Left colon (tissue), 2 donors: ENCODE measurements around the gene RNASE13. TPM values are rescaled to one million over a fixed set of nuclear protein-coding genes. Genes with fewer than 3 reads are reported as not detected.

ENCODE experiments used
- ATAC-seq: fragments of 200-7000 bp; cut with Tn5 transposase; one replicate; pipeline ENCODE4 v1.9.1; 2020; ENCODE audit warnings: mild to moderate bottlenecking, moderate library complexity
- DNase-seq, 2 donors: peaks; one replicate each; pipeline ENCODE4 v3.0.0-alpha.2; 2020
- intact Hi-C, 2 donors: fragments of 100-400 bp; cut with DNase I in 1 of 2; cut with micrococcal nuclease in 1 of 2; formaldehyde crosslinking; loops; one replicate each; pipeline versions ENCODE4 v1.11.2 to v1.14.0; 2022; cut with DNase I, micrococcal nuclease
- total RNA-seq, 2 donors: library from RNA; stranded (reverse); fragmentation: NEBNext Ultra II Directional; extraction: Animal tissue kit (Norgen Biotek cat#: 25700); gene quantifications; one replicate each; pipeline ENCODE4 v1.2.1, GENCODE V29; 2021
- donor health status: DM: no; HTN: no; CAD: no.
- donor health status: DM: yes; HTN: yes; CAD: no.

Gene RNASE13
- total RNA-seq, 2 donors from 2014 or later = not detected

- no peak for ATAC-seq
- no peak for DNase-seq
- intact Hi-C loops = no loop called here
Observed at GRCh38 chr14:21026988-21027315, 7.7 kb downstream of the RNASE13 start.

DNA sequence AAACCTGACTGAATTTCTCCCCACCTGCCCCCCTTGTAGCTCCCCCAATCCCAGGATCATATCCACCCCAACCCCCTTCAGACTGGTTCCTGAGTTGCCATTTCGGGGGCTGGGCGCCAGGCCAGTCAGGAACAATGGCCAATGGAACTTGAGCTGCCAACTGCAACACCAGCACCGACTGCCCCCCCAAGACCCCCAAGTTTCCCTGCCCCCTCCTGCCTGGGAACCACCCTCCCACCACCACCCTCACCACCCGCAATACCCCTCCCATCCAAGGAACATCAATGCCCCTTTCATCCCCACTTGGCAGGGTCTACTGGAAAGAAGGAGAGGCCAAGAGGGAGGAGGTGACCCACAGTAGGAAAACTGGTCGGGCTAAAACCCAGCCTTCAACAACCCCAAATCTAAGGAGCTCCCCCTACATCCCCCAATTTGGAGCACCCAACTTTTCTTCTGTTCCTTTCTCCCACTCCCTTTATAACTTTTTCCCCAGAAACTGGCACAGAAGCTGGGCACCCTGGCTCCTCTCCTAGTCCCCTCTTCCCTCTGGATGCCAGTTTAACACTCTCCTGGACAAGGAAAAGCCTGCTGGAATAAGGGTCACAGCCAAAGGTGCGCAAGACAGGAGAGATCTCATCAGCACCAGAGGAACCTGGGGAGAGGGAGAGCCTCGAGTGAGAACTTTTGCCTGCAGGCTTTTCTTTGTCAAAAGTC is 8.2 kb downstream of the RNASE13 start:
- intact Hi-C loops = no loop called here
- ATAC-seq = no peak
- DNase-seq = no peak

DNA sequence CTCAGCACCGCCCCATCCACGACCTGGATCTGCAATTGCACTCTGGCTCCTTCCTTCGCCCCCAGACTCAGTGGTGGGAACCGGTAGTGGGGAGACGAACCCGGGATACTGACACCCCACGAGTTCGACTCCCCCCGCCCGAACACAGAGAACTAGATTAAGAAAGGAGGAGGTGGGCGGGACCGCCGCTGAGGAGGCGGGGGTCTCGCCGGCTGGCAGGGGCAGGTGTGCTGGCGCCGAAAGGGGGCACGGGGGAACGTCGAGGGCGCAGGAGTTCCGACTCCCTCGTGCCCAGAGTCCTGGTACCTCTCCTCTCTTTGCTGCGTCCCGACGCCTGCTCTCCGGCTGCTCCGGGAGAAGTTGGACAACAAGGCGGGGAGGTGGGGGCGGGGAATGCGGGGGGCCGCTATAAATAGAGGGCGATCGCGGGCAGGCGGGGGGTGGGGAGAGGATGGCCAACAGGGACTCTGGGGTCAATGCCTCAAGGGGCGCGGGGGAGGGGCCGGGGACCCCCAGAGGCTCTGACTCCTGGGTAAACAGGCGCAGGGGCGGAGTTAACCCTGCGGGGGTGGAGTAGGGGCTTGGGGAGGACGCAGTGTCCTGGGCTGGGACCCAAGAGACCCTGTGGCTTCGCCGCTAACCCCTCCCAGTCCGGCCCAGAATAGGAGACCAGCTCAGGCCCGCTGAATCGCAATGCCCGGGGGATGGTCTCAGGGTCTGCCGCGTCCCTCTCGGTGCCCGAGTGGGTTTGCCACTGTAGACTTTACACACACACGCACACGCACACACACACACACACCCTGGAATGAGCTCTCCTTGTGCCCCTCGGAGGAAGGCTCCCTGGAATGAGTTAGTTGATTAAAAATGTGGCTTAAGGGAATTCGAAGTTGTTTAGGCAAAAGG is 9.0 kb downstream of the RNASE13 start:
- ATAC-seq (peak; percentile 28), DNase-seq (peak; percentile 60 to 69)
- intact Hi-C loops = no loop called here

DNA sequence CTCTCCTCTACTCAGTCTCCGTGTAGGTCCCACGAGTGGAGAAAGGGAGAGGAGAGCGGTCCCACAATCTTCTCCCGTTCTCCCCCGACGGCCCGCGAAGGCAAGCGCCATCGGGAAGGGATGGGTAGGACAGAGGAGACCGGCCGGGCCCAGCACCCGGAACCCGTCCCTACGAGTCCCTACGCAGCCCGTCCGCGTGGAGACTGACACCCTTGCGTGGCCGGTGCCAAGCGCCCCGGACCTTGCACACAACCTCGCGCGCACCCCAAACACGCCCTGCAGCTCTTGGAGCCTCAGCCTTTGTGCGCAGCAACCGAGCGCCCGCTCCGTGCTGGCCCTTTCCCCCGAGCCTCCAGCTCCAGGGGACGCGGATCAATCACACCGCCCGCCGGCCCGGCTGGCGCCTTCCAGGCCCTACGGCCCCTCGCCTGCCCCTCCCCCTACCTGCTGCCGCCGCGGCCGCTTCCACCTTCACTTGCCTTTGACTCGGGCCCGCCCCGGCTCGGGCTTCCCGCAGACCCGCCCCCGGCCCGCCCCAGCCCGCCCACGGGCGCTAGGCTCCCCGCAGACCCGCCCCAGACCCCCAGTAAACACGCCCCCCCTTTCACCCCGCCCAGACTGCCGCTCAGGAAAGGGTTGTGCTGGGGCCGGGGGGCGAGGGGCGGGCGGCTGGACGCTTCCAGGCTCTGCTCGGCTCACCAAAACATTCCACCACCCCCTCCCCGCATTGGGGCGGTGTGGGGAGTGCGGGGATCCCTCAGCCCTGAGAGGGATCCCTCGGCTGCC is 9.8 kb downstream of the RNASE13 start, which contains the start of gene NDRG2:
Gene NDRG2 (minus strand): TSS at position 477 of the 786 bp plus-strand sequence. CDS start 1,746 bp downstream, outside the sequence.
- ATAC-seq = peak; percentile 88
- DNase-seq = peak; percentile 88 to 92
- intact Hi-C loops = loop anchor here in 1 of 2 donors (5.0 kb wide), 1 partner anchor 73 kb away; the partner anchor contains the start of gene ZNF219

DNA sequence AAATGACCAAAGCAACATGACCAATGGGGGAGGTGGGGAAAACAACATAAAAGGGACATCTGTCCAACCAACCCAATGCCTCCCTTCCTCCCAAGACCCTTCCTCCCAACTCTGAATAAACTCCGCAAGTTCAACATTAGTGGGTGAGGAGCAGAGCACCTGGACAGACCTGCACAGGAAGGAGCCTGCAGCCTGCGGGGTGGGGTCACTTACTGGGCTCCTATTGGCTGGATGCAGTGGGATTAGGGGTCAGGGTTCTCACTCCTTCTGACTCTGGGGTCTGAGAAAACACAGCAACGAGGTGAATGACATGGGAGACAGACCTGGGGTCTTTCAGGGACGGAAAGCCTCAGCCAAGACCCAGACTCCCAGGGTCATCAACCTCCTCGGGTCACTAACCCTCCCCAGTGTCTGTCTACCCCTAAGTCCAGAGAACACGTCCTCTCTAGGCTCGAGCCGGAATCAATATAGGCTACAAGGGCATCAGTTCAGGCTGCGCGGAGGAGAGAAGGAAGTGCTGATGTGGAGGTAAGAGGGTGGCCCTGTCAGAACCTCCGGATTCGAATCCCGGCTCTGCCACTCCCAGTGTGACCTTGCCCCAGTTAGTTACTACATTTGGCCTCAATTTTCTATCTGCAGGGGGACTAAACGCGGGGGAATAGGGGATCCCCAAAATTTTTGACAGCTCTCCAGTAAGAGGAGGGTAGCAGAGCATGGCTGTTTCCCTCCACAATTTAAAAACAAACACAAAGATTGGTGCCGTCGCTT is 10.6 kb downstream of the RNASE13 start:
- ATAC-seq (peak; percentile 68), DNase-seq (peak in 1 of 2 donors; percentile 58)
- intact Hi-C loops = loop anchor here in 1 of 2 donors (5.0 kb wide), 1 partner anchor 73 kb away; the partner anchor contains the start of gene ZNF219

GRCh38 chr14:21023174-21023573 is 11.4 kb downstream of the RNASE13 start:
- intact Hi-C loops = loop anchor here in 1 of 2 donors (5.0 kb wide), 1 partner anchor 74 kb away; the partner anchor contains the start of gene ZNF219
- ATAC-seq (no peak), DNase-seq (no peak)

GRCh38 chr14:21022686-21023085 is 11.9 kb downstream of the RNASE13 start:
- ATAC-seq (no peak), DNase-seq (no peak)
- intact Hi-C loops = loop anchor here in 1 of 2 donors (5.0 kb wide), 1 partner anchor 75 kb away; the partner anchor contains the start of gene ZNF219

DNA sequence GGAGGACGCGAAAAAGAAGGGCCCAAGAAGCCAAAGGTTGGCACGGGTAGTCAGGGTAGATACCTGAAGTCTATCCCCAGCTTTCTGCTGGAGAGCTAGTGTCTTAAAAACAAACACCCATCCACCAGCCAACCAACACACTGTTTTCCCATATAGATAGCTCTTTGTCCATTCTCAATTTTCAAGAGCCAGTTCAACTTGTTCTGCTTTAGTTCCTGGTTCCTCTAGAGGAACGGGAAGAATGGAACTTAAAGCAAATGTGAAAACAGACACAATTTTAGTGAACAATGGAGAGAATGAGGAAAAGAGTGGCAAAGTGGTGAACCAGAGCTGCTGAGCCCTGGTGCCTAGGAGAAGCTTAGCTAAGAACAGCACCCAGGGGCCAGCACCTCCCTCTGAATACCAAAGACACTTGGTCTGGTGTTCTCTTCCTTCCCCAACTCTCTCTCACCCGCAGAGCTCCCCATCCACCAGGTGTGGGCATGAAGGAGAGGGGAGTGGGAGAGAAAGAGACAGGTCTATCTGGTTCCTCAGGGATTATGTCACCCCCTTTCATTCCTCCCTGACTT is 13.5 kb downstream of the RNASE13 start:
- intact Hi-C loops = loop anchor here in 1 of 2 donors (5.0 kb wide), 1 partner anchor 76 kb away; the partner anchor contains the start of gene ZNF219
- DNase-seq = no peak
- no peak for ATAC-seq

GRCh38 chr14:21019366-21019765 is 15.2 kb downstream of the RNASE13 start:
- no peak for ATAC-seq
- intact Hi-C loops = loop anchor here in 1 of 2 donors (10.0 kb wide), 1 partner anchor 75 kb away; the partner anchor contains the start of gene ZNF219
- no peak for DNase-seq

GRCh38 chr14:21018781-21019180 is 15.8 kb downstream of the RNASE13 start:
- intact Hi-C loops = loop anchor here in 1 of 2 donors (10.0 kb wide), 1 partner anchor 76 kb away; the partner anchor contains the start of gene ZNF219
- no peak for DNase-seq
- no peak for ATAC-seq

DNA sequence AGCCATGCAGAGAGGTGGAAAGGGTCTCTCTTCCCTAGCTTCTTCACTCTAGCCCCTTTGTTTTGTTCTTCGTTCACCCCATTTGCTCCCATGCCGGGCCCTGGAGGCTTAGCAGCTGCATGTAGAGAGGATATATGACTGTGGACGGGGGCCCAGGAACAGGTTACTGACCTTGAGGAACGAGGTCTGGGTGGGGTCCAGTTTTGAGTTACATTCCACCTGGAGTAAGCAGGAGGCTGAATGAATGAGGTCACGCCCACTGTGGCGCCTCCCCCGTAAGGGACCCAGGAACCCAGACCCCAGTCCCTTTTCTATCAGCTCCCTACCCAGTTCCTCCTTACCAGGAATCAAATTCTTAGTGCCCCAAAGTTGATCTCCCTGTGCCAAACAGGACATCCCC is 16.3 kb downstream of the RNASE13 start:
- intact Hi-C loops = loop anchor here in 1 of 2 donors (10.0 kb wide), 1 partner anchor 77 kb away; the partner anchor contains the start of gene ZNF219

DNA sequence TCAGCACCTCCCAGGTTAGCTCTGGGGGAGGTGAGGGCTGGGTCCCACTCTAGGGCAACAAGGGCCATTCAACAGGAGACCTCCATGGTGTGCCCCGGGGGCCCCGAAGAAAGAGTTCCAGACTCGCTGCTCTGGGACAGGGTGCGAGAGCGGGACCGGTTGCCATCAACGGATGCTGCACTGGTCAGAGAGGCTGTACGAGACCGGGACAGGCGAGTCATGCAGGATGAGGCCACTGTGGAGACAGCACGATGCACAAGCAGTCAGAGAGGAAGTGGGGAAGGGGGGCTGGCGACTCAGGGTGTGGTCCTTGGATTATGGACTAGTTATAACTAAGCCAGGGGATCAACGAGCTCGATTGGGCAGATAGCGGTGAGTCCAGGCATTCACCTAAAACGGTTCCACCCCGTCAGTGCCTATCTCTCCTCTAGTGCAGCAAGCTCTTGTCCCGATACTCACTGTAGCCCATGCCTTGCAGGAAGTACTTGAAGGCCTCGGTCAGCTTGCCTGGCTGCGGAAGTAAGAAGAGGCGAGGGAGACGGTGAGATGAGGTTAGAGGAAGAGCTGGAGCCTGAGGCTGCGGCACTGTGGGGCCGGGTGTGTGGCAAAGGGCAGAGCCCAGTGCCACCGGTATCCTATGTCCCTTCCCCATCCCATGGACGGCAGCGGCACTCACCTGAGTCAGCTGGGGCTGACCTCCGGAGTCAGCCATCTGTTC is 16.9 kb downstream of the RNASE13 start:
- DNase-seq (no peak), ATAC-seq (no peak)
- intact Hi-C loops = loop anchor here in 1 of 2 donors (10.0 kb wide), 1 partner anchor 77 kb away; the partner anchor contains the start of gene ZNF219

More for the DNA sequence above, 16.3 kb downstream of the RNASE13 start:
- no peak for DNase-seq
- no peak for ATAC-seq

- no peak for ATAC-seq
- intact Hi-C loops = loop anchor here in 1 of 2 donors (10.0 kb wide), 1 partner anchor 78 kb away; the partner anchor contains the start of gene ZNF219
- DNase-seq = no peak
Observed at GRCh38 chr14:21016413-21017190, 18.0 kb downstream of the RNASE13 start.

DNA sequence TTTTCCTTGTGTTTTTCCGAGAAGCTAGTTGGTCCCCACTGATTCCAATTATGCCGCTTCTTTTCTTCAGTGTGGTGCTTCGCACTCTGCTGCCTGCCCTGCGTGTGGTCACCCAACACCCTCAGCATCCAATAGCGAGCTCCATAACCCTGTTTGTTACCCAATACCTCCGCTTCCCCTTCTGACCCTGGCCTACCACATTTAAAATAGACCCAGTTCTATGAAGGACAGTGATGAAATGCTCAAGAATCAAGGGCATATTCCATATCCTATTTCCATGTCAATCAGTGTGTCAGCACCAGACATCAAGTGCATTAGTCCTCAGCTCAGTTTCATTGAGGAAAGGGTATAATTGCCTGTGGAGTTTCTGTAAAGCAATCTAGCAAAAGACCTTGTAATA is 19.3 kb downstream of the RNASE13 start:
- DNase-seq = no peak
- intact Hi-C loops = loop anchor here in 1 of 2 donors (10.0 kb wide), 1 partner anchor 79 kb away; the partner anchor contains the start of gene ZNF219
- ATAC-seq = no peak

- DNase-seq = peak; percentile 77 to 89
- peak; percentile 84 for ATAC-seq
- intact Hi-C loops = loop anchor here (5.0 to 10.0 kb wide), 3 partner anchors 38 to 93 kb away; partner anchors contain the start of gene ZNF219 (in 1 of the 2)
Observed at GRCh38 chr14:21014761-21015190, 19.8 kb downstream of the RNASE13 start.
